Prostate gland (tissue), 2 donors: ENCODE data around the gene NEK6.

ENCODE experiments used
- POLR2AphosphoS5 ChIP-seq: sonication (generic); formaldehyde crosslinking; IDR thresholded peaks from one replicate; pipeline ENCODE4 v1.6.1; 2017; ENCODE audit warnings: antibody characterized with exemption
- TF ChIP-seq, protein P1 (sequence below), 4 experiments: fragments of 200-600 bp in 2 of 4; fragments of 450-650 bp in 2 of 4; sonication (generic) in 2 of 4; IDR thresholded peaks; 1 replicate in 3 of 4; 2 replicates in 1 of 4; pipeline ENCODE4 v1.5.1; 2016 to 2019; ENCODE audit warnings: antibody characterized with exemption in 4 of 4, mild to moderate bottlenecking in 2 of 4, moderate library complexity in 2 of 4

DNA sequence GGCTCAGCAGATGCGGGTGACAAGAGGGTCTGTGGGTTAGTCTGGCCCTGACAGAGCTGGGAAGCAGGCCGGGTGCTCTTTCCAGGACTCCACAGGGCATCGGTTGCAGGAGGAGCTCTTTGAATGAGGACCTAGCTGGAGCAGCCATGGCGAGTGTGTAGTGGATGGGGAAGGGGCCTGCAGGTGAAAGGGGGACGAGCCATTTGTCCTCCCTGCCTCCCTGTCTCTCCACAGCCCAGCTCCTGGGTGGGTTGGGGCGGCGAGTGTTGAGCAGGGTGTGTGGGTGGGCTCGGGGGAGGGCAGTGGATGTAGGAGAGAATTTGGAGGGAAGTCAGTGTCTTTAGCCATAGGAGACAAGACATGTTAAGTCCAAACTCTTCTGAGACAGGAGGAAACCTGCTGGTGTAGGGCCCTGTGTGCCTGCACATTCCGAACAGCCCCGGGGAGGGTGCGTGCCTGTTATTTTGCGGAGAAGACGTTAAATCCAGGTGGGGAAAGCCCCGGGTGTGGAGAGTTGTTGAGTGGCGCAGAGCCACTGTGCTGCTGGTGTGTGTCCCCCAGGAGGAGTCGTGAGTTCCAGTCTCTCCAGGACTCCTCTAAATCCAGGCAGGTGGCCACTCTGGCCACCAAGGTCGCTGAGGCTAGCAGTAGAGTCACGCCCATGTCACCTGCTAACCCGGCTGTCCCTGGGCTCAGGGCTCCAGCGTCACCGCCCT is 83.9 kb downstream of the NEK6 start:
- TF ChIP-seq, protein P1, sequence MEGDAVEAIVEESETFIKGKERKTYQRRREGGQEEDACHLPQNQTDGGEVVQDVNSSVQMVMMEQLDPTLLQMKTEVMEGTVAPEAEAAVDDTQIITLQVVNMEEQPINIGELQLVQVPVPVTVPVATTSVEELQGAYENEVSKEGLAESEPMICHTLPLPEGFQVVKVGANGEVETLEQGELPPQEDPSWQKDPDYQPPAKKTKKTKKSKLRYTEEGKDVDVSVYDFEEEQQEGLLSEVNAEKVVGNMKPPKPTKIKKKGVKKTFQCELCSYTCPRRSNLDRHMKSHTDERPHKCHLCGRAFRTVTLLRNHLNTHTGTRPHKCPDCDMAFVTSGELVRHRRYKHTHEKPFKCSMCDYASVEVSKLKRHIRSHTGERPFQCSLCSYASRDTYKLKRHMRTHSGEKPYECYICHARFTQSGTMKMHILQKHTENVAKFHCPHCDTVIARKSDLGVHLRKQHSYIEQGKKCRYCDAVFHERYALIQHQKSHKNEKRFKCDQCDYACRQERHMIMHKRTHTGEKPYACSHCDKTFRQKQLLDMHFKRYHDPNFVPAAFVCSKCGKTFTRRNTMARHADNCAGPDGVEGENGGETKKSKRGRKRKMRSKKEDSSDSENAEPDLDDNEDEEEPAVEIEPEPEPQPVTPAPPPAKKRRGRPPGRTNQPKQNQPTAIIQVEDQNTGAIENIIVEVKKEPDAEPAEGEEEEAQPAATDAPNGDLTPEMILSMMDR (IDR thresholded peaks at IDR 0.05): no peak
- no peak for TF ChIP-seq POLR2AphosphoS5
